GM12878 (cell line): ENCODE measurements around the gene ZNF777.

ENCODE experiments used
- BHLHE40 ChIP-seq, 2 experiments: fragments of 450-650 bp in 1 of 2; IDR thresholded peaks; 2 replicates each; pipeline ENCODE4 v1.6.1; 2011 to 2017; ENCODE audit warnings: low read depth in 2 of 2, borderline replicate concordance in 1 of 2, improper control_type of control experiment in 1 of 2, low read length in 1 of 2, mild to moderate bottlenecking in 1 of 2
- EZH2 ChIP-seq: IDR thresholded peaks from 2 replicates; pipeline ENCODE4 v1.6.1; 2012; ENCODE audit warnings: low read depth, mild to moderate bottlenecking, control low read depth, inconsistent platforms, low read length, borderline replicate concordance; ENCODE audit not compliant: control insufficient read depth
- FOXM1 ChIP-seq: IDR thresholded peaks from 2 replicates; pipeline ENCODE4 v1.6.1; 2012; ENCODE audit warnings: low read depth, mild to moderate bottlenecking, inconsistent platforms, low read length, moderate library complexity
- TF ChIP-seq, protein P1 (sequence below), 3 experiments: IDR thresholded peaks in 2 of 3; conservative IDR thresholded peaks in 1 of 3; 2 replicates each; pipeline ENCODE4 v1.5.1; 2011; ENCODE audit warnings: low read depth in 3 of 3, low read length in 3 of 3, mild to moderate bottlenecking in 3 of 3, control low read depth in 2 of 3, moderate library complexity in 2 of 3, inconsistent platforms in 1 of 3, mixed read lengths in 1 of 3; ENCODE audit not compliant: control insufficient read depth in 2 of 3, insufficient read depth in 1 of 3; ENCODE audit errors: extremely low read depth in 1 of 3

DNA sequence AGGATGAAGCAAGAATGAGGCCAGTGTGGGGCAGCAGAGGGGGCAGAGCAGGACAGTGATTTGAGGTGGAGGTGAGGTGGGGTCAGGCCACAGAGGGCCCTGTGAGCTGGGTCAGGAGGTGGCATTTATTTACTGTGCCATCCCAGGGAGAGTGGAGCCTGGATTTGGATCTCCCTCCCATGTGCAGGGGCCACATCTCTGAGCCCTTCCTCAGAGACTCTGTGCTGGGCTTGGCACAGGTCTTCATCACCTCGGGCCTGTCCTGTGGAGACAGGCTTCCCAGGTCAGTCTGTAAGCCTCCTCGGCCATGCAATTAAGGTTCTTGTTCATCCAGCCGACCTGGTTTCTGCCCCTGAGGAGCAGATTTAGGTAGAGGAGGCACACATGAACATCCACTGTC lies 40.9 kb downstream of the ZNF777 start:
- TF ChIP-seq FOXM1 (no peak), BHLHE40 (IDR thresholded peaks at IDR 0.05; ENCODE audit: borderline replicate concordance in 1 of 2, low read depth in 2 of 2, low read length in 1 of 2) (no peak), EZH2 (no peak)
- TF ChIP-seq, protein P1, sequence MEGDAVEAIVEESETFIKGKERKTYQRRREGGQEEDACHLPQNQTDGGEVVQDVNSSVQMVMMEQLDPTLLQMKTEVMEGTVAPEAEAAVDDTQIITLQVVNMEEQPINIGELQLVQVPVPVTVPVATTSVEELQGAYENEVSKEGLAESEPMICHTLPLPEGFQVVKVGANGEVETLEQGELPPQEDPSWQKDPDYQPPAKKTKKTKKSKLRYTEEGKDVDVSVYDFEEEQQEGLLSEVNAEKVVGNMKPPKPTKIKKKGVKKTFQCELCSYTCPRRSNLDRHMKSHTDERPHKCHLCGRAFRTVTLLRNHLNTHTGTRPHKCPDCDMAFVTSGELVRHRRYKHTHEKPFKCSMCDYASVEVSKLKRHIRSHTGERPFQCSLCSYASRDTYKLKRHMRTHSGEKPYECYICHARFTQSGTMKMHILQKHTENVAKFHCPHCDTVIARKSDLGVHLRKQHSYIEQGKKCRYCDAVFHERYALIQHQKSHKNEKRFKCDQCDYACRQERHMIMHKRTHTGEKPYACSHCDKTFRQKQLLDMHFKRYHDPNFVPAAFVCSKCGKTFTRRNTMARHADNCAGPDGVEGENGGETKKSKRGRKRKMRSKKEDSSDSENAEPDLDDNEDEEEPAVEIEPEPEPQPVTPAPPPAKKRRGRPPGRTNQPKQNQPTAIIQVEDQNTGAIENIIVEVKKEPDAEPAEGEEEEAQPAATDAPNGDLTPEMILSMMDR (IDR thresholded peaks at IDR 0.05 in 2 of 3, conservative IDR thresholded peaks at IDR 0.05 in 1 of 3; ENCODE audit: control insufficient read depth in 2 of 3, extremely low read depth in 1 of 3, insufficient read depth in 1 of 3, low read depth in 3 of 3, low read length in 3 of 3): no peak
